GM10248 (cell line): ENCODE data around the gene SORT1.

ENCODE experiments used
- CTCF ChIA-PET: fragments of 300-600 bp; sonication (Branson Sonifier 250); formaldehyde crosslinking; extraction: SDS; loops from one replicate; lab custom pipeline; 2021; ENCODE audit warnings: antibody characterized with exemption; lab: Yijun Ruan, JAX
- POLR2A ChIA-PET: fragments of 350-650 bp; sonication (Branson Sonifier 250); formaldehyde crosslinking; extraction: SDS; loops from one replicate; lab custom pipeline; 2020; ENCODE audit warnings: antibody characterized with exemption; lab: Yijun Ruan, JAX
- DNase-seq: peaks from one replicate; pipeline ENCODE4 v3.0.0; 2012; ENCODE audit errors: extremely low spot score
- CTCF ChIP-seq: IDR thresholded peaks from 2 replicates; pipeline ENCODE4 v1.5.1; 2012; ENCODE audit warnings: mild to moderate bottlenecking, low read depth; ENCODE audit errors: extremely low read depth, missing control alignments, control extremely low read depth

SORT1 gene

GRCh38 chr1:109272831-109273547, 124.7 kb downstream of the SORT1 start:
- POLR2A ChIA-PET: no interaction called here
- no peak for DNase-seq
- TF ChIP-seq CTCF: no peak
- CTCF ChIA-PET: interaction anchor here (1.1 to 1.7 kb wide), 2 partner anchors 126 to 217 kb away, joined by 4 to 5 read pairs; no protein-coding TSS in a partner anchor

- ChIA-PET CTCF (interaction anchor here (1.7 to 1.8 kb wide), 2 partner anchors 127 to 261 kb away, joined by 5 to 8 read pairs; no protein-coding TSS in a partner anchor), POLR2A (no interaction called here)
- no peak for TF ChIP-seq CTCF
- no peak for DNase-seq
Measured at GRCh38 chr1:109272021-109272799, 125.5 kb downstream of the SORT1 start.

- TF ChIP-seq CTCF: no peak
- ChIA-PET CTCF (interaction anchor here (1.0 to 1.8 kb wide), 3 partner anchors 8 to 261 kb away, joined by 4 to 8 read pairs (median 5); no protein-coding TSS in a partner anchor), POLR2A (no interaction called here)
- DNase-seq: no peak
Measured at GRCh38 chr1:109271458-109271857, 126.3 kb downstream of the SORT1 start.

GRCh38 chr1:109270623-109271317, 126.9 kb downstream of the SORT1 start:
- POLR2A ChIA-PET: no interaction called here
- no peak for DNase-seq
- TF ChIP-seq CTCF: no peak
- CTCF ChIA-PET: interaction anchor here (1.0 to 1.8 kb wide), 2 partner anchors 9 to 262 kb away, joined by 4 to 8 read pairs; no protein-coding TSS in a partner anchor

- ChIA-PET POLR2A (no interaction called here), CTCF (interaction anchor here (2.7 kb wide), 1 partner anchor 262 kb away, joined by 11 read pairs; no protein-coding TSS in a partner anchor)
- TF ChIP-seq CTCF: no peak
- DNase-seq: no peak
Measured at GRCh38 chr1:109269981-109270622, 127.6 kb downstream of the SORT1 start.
